Measurements from ENCODE around the gene ZNF213. TPM values are rescaled to one million over a fixed set of nuclear protein-coding genes. Genes with fewer than 3 reads are reported as not detected.

Gene ZNF213
- total RNA-seq, 4 donors from 2014 or later = 0.77 to 101 (median 11.1) TPM

DNA sequence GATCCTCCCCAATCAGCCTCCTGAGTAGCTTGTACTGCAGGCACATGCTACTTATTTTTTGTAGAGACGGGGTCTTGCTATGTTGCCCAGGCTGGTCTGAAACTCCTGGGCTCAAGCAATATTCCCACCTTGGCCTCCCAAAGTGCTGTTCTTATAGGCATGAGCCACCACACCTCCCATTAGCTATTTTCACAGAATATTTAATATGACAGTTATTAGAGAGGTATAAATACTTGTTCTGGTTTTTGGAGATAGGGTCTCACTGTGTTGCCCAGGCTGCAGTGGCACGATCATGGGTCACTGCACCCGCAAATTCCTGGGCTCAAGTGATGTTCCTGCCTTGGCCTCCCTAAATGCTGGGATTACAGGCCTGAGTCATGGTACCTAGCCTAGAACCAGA, 21.1 kb downstream of the ZNF213 start:
- H3K27me3 ChIP-seq = no peaks in the 10 kb centered on the region
- no peak overlapping the region for H3K27ac ChIP-seq
- H3K4me1 ChIP-seq = peaks cover 0 to 2% of the 10 kb centered on the region in 2 donors
- H3K4me3 ChIP-seq = no peak overlapping the region
- TF ChIP-seq, protein P1, sequence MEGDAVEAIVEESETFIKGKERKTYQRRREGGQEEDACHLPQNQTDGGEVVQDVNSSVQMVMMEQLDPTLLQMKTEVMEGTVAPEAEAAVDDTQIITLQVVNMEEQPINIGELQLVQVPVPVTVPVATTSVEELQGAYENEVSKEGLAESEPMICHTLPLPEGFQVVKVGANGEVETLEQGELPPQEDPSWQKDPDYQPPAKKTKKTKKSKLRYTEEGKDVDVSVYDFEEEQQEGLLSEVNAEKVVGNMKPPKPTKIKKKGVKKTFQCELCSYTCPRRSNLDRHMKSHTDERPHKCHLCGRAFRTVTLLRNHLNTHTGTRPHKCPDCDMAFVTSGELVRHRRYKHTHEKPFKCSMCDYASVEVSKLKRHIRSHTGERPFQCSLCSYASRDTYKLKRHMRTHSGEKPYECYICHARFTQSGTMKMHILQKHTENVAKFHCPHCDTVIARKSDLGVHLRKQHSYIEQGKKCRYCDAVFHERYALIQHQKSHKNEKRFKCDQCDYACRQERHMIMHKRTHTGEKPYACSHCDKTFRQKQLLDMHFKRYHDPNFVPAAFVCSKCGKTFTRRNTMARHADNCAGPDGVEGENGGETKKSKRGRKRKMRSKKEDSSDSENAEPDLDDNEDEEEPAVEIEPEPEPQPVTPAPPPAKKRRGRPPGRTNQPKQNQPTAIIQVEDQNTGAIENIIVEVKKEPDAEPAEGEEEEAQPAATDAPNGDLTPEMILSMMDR (IDR thresholded peaks at IDR 0.05) = no peak
- no peak for TF ChIP-seq POLR2A (IDR thresholded peaks at IDR 0.05)
- no peaks in the 10 kb centered on the region for H3K36me3 ChIP-seq
- no peak for DNase-seq
- no peaks in the 10 kb centered on the region for H3K9me3 ChIP-seq
- intact Hi-C loops (cut with DNase I; ENCODE audit: low total_unique reads) = no loop called here

DNA sequence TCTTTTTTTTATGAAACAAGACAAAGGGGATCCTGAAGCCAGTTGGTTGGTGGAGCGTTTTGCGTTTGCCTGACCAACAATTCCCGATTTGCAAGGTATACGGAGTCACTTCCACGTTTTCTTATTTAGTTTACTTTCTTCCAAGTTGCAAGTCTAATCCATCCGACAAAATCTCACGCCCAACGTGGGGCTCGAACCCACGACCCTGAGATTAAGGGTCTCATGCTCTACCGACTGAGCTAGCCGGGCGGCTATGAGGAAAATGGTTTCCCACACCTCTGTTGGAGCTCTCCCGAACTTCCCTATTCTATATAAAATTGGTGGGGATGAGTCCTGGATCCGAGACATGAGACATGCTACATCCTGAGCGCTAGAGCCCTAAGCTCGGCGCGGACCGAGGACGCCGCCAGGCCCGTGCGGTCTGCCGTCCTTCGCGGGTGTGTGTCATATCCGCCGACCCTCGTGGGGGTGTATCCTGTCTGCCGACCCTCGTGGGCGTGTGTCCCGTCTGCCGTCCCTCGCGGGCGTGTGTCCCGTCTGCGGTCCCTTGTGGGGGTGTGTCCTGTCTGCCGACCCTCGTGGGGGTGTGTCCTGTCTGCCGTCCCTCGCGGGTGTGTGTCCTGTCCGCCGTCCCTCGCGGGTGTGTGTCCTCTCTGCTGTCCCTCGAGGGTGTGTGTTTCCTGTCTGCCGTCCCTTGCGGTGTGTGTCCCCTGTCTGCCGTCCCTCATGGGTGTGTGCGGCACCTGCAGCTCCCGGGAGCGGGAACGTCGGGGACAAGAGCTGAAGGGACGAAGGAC, 22.6 kb downstream of the ZNF213 start:
- intact Hi-C loops (cut with DNase I; ENCODE audit: low total_unique reads) = no loop called here
- H3K27me3 ChIP-seq = no peaks in the 10 kb centered on the region
- peak overlapping the region; percentile 58 to 87 for H3K4me3 ChIP-seq
- no peaks in the 10 kb centered on the region for H3K36me3 ChIP-seq
- no peak for TF ChIP-seq POLR2A (IDR thresholded peaks at IDR 0.05)
- TF ChIP-seq, protein P1 (IDR thresholded peaks at IDR 0.05) = no peak
- DNase-seq = peak; percentile 83 to 84
- no peaks in the 10 kb centered on the region for H3K4me1 ChIP-seq
- H3K9me3 ChIP-seq = no peaks in the 10 kb centered on the region
- H3K27ac ChIP-seq = peak overlapping the region; percentile 83 to 97

- intact Hi-C loops (cut with DNase I; ENCODE audit: low total_unique reads) = no loop called here
- H3K36me3 ChIP-seq = no peaks in the 10 kb centered on the region
Measured at GRCh38 chr16:3158026-3158509, 23.2 kb downstream of the ZNF213 start.

DNA sequence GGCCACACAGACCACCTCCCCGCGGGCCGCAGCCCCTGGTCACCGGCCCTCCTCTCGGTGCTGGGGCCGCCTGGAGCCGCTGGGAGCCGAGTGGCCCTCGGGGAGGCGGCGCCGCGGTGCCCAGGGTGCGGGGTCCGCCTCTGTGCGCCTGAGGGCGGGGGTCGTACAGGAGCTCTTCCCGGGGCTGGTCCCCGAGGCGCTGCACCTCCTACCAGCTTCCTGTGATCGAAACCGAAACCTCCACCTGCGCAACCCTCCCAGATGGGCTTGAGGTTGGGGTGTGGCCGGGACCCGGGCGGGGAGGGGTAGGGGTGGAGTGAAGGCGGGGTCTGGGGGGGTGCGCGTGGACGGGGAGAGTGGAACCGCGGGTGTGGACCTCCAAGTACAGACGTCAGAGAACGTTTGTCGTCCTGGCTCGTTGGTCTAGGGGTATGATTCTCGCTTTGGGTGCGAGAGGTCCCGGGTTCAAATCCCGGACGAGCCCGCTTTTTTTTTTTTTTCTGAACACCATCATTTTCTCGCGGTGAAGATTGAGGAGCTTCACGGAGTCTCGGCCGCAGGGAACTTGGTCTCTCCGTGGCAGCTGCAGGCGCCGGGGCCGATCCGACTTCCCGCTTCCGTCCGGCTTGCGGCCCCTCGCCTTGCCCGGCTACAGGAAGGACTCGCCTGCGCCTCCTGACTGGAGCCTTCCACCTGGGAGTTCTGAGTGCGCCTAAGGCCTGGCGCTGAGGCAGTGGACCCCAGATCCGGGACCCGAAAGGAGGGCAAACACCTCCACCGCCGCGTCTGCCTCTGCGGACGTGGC, 23.9 kb downstream of the ZNF213 start:
- H3K9me3 ChIP-seq = no peaks in the 10 kb centered on the region
- peak overlapping the region; percentile 83 to 97 for H3K27ac ChIP-seq
- no peaks in the 10 kb centered on the region for H3K4me1 ChIP-seq
- DNase-seq = peak; percentile 87 to 94
- no peaks in the 10 kb centered on the region for H3K36me3 ChIP-seq
- H3K4me3 ChIP-seq = peak overlapping the region; percentile 58 to 87
- H3K27me3 ChIP-seq = no peaks in the 10 kb centered on the region
- intact Hi-C loops (cut with DNase I; ENCODE audit: low total_unique reads) = no loop called here
- TF ChIP-seq, protein P1 (IDR thresholded peaks at IDR 0.05) = peak in 3 of 4 experiments; percentile 5 to 11 (median 9)
- peak; percentile 49 to 65 for TF ChIP-seq POLR2A (IDR thresholded peaks at IDR 0.05)

More at GRCh38 chr16:3158026-3158509, 23.2 kb downstream of the ZNF213 start:
- H3K4me1 ChIP-seq = no peaks in the 10 kb centered on the region
- peak overlapping the region; percentile 58 to 87 for H3K4me3 ChIP-seq
- no peaks in the 10 kb centered on the region for H3K9me3 ChIP-seq
- H3K27me3 ChIP-seq = no peaks in the 10 kb centered on the region
- peak overlapping the region; percentile 83 to 97 for H3K27ac ChIP-seq
- DNase-seq = no peak
- no peak for TF ChIP-seq POLR2A (IDR thresholded peaks at IDR 0.05)
- TF ChIP-seq, protein P1 (IDR thresholded peaks at IDR 0.05) = no peak
